ENCODE results near the gene ZBTB7C. TPM values are rescaled to one million over a fixed set of nuclear protein-coding genes. Genes with fewer than 3 reads are reported as not detected.

Gene ZBTB7C
- total RNA-seq, 1 experiment from 2014 or later = 0.32 TPM

GRCh38 chr18:48312066-48312465 is 97.1 kb downstream of the ZBTB7C start:
- CTCF ChIA-PET = no interaction called here
- POLR2A ChIA-PET (ENCODE audit: low non-redundant PET) = no interaction called here
- Histone ChIP-seq H3K27ac (ENCODE audit: low read depth, low read length, poor library complexity, severe bottlenecking) (no peak overlapping the region), H3K4me3 (ENCODE audit: low read depth, low read length, poor library complexity, severe bottlenecking) (no peak overlapping the region), H3K9me3 (ENCODE audit: low read depth, low read length, poor library complexity, severe bottlenecking) (no peaks in the 10 kb centered on the region), H3K4me1 (ENCODE audit: insufficient read depth, low read length, poor library complexity, severe bottlenecking) (peaks cover 12% of the 10 kb centered on the region), H3K27me3 (replicated peaks; ENCODE audit: insufficient read depth, low read depth, low read length, poor library complexity) (no peaks in the 10 kb centered on the region), H3K36me3 (ENCODE audit: insufficient read depth, low read length, poor library complexity, severe bottlenecking) (no peaks in the 10 kb centered on the region)
- BruUV-seq (replicated peaks) = no TSS peak
- intact Hi-C loops (cut with micrococcal nuclease; ENCODE audit: unreplicated experiment) = no loop called here
- TF ChIP-seq, protein P1, sequence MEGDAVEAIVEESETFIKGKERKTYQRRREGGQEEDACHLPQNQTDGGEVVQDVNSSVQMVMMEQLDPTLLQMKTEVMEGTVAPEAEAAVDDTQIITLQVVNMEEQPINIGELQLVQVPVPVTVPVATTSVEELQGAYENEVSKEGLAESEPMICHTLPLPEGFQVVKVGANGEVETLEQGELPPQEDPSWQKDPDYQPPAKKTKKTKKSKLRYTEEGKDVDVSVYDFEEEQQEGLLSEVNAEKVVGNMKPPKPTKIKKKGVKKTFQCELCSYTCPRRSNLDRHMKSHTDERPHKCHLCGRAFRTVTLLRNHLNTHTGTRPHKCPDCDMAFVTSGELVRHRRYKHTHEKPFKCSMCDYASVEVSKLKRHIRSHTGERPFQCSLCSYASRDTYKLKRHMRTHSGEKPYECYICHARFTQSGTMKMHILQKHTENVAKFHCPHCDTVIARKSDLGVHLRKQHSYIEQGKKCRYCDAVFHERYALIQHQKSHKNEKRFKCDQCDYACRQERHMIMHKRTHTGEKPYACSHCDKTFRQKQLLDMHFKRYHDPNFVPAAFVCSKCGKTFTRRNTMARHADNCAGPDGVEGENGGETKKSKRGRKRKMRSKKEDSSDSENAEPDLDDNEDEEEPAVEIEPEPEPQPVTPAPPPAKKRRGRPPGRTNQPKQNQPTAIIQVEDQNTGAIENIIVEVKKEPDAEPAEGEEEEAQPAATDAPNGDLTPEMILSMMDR (conservative IDR thresholded peaks at IDR 0.05; ENCODE audit: low read depth, low read length) = no peak
- no peak for TF ChIP-seq EZH2 (IDR thresholded peaks at IDR 0.05; ENCODE audit: borderline replicate concordance, low read depth, low read length, poor library complexity, severe bottlenecking)
- no peak for DNase-seq (ENCODE audit: low spot score)

GRCh38 chr18:48310999-48311398 is 98.2 kb downstream of the ZBTB7C start:
- no peaks in the 10 kb centered on the region for H3K36me3 ChIP-seq (ENCODE audit: insufficient read depth, low read length, poor library complexity, severe bottlenecking)
- intact Hi-C loops (cut with micrococcal nuclease; ENCODE audit: unreplicated experiment) = no loop called here
- ChIA-PET CTCF (no interaction called here), POLR2A (ENCODE audit: low non-redundant PET) (no interaction called here)
- no peak for TF ChIP-seq EZH2 (IDR thresholded peaks at IDR 0.05; ENCODE audit: borderline replicate concordance, low read depth, low read length, poor library complexity, severe bottlenecking)
- TF ChIP-seq, protein P1 (conservative IDR thresholded peaks at IDR 0.05; ENCODE audit: low read depth, low read length) = no peak
- no peak for DNase-seq (ENCODE audit: low spot score)
- no TSS peak for BruUV-seq (replicated peaks)
- H3K9me3 ChIP-seq (ENCODE audit: low read depth, low read length, poor library complexity, severe bottlenecking) = no peaks in the 10 kb centered on the region
- H3K4me3 ChIP-seq (ENCODE audit: low read depth, low read length, poor library complexity, severe bottlenecking) = no peak overlapping the region
- H3K27ac ChIP-seq (ENCODE audit: low read depth, low read length, poor library complexity, severe bottlenecking) = no peak overlapping the region
- no peaks in the 10 kb centered on the region for H3K27me3 ChIP-seq (replicated peaks; ENCODE audit: insufficient read depth, low read depth, low read length, poor library complexity)
- H3K4me1 ChIP-seq (ENCODE audit: insufficient read depth, low read length, poor library complexity, severe bottlenecking) = peaks cover 12% of the 10 kb centered on the region

DNA sequence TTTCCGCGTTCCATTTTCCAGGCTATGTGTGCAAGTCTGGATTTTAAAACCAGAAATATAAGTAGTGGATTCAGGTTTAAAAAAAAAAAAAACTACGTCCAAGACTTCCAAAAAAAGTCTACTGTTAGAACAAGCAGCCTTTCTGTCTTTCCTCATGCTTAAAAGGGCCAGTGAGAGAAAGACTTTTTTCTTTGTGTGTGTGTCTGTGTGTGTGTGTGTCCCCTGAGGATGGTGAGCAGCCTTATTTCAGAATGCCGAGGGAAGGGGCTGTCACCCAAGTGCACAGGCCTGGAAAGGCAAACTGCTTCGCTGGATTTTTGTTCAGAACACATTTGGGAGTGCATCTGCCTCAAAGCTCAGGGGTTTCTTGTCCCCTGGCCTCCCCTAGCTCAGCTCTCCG is 98.8 kb downstream of the ZBTB7C start:
- no peaks in the 10 kb centered on the region for H3K27me3 ChIP-seq (replicated peaks; ENCODE audit: insufficient read depth, low read depth, low read length, poor library complexity)
- TF ChIP-seq EZH2 (IDR thresholded peaks at IDR 0.05; ENCODE audit: borderline replicate concordance, low read depth, low read length, poor library complexity, severe bottlenecking) = no peak
- TF ChIP-seq, protein P1 (conservative IDR thresholded peaks at IDR 0.05; ENCODE audit: low read depth, low read length) = no peak
- POLR2A ChIA-PET (ENCODE audit: low non-redundant PET) = no interaction called here
- H3K4me3 ChIP-seq (ENCODE audit: low read depth, low read length, poor library complexity, severe bottlenecking) = no peak overlapping the region
- CTCF ChIA-PET = no interaction called here
- no peak overlapping the region for H3K27ac ChIP-seq (ENCODE audit: low read depth, low read length, poor library complexity, severe bottlenecking)
- H3K9me3 ChIP-seq (ENCODE audit: low read depth, low read length, poor library complexity, severe bottlenecking) = no peaks in the 10 kb centered on the region
- H3K36me3 ChIP-seq (ENCODE audit: insufficient read depth, low read length, poor library complexity, severe bottlenecking) = no peaks in the 10 kb centered on the region
- H3K4me1 ChIP-seq (ENCODE audit: insufficient read depth, low read length, poor library complexity, severe bottlenecking) = peaks cover 12% of the 10 kb centered on the region
- no TSS peak for BruUV-seq (replicated peaks)
- DNase-seq (ENCODE audit: low spot score) = no peak
- intact Hi-C loops (cut with micrococcal nuclease; ENCODE audit: unreplicated experiment) = no loop called here
